Caki2 (cell line): Measurements from ENCODE around the gene GGA1. TPM values are rescaled to one million over a fixed set of nuclear protein-coding genes. Genes with fewer than 3 reads are reported as not detected.
A peak's percentile ranks its signal among the peaks of the same experiment; 100 is the strongest.
"Not testable (repeated sequence)": the region's sequence is repeated elsewhere in the genome, so short reads cannot be mapped to it uniquely, and the experiment has no call there.

ENCODE experiments used
- DNase-seq: peaks from one replicate; pipeline ENCODE4 v3.0.0-alpha.2; 2015; ENCODE audit warnings: low read depth
- in situ Hi-C: cut with HindIII; loops from 2 replicates; pipeline ENCODE4 v1.10.0; 2016; ENCODE audit warnings: low sequenced_read_pairs, low pct_unique_long_range_greater_than_20kb, mixed read lengths
- total RNA-seq: library from RNA; depleted of rRNA; stranded (reverse); fragments of >200 nt; shearing (Covaris generic); gene quantifications from 2 replicates; pipeline ENCODE4 v1.2.3, GENCODE V29; 2014; ENCODE audit warnings: low replicate concordance

The GGA1 gene
- total RNA-seq, 1 experiment from 2014 or later, result 43.4 TPM

GRCh38 chr22:37604074-37604473 lies 4.6 kb upstream of the GGA1 start:
- no peak for DNase-seq
- in situ Hi-C loops, result no loop called here

DNA sequence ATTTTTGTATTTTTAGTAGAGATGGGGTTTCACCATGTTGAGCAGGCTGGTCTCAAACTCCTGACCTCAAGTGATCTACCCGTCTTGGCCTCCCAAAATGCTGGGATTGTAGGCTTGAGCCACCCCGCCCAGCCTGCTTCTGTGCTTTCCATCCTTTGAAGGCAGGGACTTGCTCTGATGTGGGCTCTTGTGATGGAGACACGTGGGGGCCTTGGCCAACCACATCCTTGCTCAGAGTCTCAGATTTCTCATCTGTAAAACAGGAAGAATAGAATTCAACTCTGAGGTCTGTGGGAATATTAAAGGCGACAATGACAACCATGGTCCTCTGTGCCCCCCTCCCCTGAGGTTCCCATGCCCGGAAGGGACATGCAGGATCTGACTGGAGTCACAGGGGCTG lies 3.8 kb upstream of the GGA1 start:
- in situ Hi-C loops, result no loop called here
- DNase-seq, result no peak

- in situ Hi-C loops, result no loop called here
Measured at GRCh38 chr22:37607010-37607934, 1.4 kb upstream of the GGA1 start.

DNA sequence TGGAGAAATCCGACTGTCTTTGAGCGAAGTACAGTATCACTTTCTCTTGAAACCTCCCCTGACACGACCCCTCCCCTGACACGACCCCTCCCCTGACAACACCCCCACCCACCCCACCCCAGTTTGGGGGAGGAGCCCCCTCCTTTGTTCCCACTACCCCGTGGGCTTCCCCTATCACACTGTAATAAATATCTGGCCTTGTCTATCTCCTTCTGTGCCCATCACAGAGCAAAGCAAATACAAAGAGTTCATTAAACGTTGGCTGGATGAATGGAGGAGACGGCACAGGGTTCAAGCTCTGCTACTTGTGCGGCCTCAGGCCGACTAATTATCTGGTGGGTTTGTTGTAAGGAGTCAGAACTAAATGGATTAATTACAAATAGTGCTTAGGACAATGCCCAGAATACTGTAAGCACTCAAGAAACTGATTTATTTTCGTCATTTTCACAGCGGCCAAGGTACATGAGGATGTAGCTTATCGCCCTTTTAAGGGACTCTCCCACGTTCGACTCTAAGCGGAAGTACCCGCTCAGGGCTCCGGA lies 628 bp upstream of the GGA1 start:
- no peak for DNase-seq
- in situ Hi-C loops, result no loop called here

More at GRCh38 chr22:37607010-37607934, 1.4 kb upstream of the GGA1 start:
- peak; percentile 83 for DNase-seq

GRCh38 chr22:37609240-37610152 lies 862 bp downstream of the GGA1 start:
- in situ Hi-C loops, result no loop called here
- no peak for DNase-seq

DNA sequence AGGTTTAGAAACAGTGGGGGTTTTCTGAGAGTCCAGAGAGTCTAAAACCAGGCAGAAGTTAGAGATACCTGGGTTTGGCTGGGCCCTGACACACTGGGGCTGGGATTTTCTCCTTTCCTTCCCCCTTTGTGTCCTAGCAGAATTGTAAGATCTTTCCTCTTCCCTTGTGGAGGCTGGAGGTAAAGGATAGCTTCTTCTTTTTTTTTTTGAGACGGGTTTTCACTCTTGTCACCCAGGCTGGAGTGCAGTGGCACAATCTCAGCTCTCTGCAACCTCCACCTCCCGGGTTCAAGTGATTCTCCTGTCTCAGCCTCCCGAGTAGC lies 1.5 kb downstream of the GGA1 start:
- DNase-seq, in situ Hi-C loops: not testable (repeated sequence)

DNA sequence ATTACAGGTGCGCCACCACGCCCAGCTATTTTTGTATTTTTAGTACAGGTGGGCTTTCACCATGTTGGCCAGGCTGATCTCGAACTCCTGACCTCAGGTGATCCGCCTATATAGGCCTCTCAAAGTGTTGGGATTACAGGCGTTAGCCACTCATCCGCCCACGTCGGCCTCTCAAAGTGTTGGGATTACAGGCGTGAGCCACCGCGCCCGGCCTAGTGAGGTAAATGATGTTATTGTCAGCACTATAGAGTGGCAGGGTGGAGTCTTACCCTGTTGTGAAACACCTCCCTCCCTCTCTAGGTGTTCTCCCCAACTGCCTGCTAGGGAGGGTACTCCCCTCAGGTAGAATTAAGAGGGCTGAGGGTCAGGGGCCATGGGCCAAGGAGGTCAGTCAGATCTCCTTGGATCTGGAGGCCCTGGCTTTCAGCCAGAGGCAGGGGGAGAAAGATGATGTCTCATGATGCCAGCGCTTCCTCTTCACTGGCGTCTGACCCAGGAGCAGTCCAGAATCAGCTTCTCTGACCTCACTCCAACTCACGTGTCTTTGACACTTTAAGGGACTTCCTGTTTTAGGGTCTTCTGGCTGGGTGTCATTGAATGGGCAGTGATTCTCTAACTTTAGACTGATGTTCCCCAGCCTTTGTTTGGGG lies 2.0 kb downstream of the GGA1 start:
- no peak for DNase-seq
- in situ Hi-C loops, result no loop called here

- in situ Hi-C loops, result no loop called here
- no peak for DNase-seq
Measured at GRCh38 chr22:37611207-37611606, 2.6 kb downstream of the GGA1 start.

- in situ Hi-C loops, result no loop called here
- DNase-seq, result peak; percentile 49
Measured at GRCh38 chr22:37616201-37617083, 7.8 kb downstream of the GGA1 start.

DNA sequence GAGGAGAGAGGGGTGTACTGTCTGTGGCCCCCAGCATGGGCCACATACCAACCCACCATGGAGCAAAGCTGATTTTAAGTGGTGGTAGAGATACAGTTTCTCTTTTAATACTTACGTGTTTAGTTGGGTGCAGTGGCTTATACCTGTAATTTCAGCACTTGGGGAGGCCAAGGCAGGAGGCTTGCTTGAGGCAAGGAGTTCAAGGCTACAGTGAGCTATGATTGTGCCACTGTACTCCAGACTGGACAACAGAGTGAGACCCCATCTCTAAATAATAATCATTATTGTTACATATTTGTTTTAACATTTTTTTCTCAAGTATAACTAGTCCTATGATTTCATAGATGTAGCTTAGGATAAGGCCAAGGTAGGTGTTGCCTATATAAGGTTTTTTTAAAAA lies 8.8 kb downstream of the GGA1 start:
- DNase-seq, result no peak

DNA sequence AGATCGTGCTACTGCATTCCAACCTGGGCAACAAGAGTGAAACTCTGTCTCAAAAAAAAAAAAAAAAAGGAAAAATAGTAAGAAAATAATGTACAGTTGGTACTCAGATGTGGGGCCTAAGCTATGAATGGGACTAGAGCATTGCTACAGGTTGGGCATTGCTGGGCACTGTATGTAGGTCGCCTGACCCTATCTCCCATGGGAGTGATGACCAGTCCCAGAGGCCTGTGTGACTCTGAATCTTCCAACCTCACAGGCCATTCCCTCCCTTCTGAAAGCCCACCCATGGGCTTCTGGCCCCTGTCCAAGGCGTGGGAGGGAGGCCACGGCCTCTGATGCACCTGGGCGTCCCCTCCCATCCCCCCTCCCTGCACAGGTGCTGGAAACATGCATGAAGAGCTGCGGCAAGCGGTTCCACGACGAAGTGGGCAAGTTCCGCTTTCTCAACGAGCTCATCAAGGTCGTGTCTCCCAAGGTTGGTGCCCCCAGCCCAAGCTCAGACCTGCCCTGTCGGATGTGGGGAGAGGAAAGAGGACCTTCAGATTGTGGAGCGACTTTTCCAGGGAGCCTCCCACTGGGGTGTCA lies 9.5 kb downstream of the GGA1 start:
- in situ Hi-C loops, result no loop called here
- no peak for DNase-seq

More for the DNA sequence above, 8.8 kb downstream of the GGA1 start:
- in situ Hi-C loops, result no loop called here

DNA sequence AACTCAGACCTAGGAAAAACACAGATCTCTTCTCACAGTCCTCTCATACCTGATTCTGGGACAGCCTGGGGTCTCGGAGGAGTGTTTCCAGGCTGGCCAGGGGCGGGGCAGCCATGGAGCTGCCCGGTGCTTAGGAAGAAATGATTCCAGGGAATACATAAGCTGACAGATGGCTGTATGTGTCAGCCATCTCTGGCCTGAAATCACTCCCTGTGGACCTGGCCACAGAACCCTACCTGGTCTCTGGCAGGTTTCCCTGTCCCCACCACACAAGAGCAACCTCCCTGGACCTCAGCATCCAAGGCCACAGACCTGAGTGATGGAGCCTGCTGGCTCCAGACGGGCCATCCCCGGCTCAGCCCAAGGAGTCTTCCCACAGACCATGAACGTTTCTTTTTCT lies 10.0 kb downstream of the GGA1 start:
- DNase-seq, result no peak
- in situ Hi-C loops, result no loop called here

- in situ Hi-C loops, result no loop called here
- no peak for DNase-seq
Measured at GRCh38 chr22:37619991-37620390, 11.4 kb downstream of the GGA1 start.

DNA sequence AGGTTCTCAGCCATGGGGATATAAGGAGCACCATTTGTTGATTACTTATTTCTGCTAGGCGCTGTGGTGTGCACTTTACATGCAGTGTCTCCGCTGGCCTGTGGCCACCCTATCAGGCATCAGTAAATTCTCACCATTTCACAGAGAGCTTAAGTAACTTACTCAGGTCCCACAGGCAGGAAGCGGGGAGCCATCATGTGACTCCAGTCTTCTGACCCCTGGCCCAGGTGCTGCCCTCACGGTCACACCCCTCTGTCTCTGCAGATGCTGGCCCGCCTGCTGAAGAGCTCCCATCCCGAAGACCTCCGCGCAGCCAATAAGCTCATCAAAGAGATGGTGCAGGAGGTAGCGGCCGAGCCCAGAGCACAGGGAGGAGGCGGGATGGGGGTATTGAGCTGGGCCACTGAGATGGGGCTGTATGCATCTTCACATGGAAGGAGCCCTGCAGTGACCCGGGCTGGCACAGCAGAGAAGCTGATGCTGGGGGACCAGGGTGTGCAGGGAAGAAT lies 12.8 kb downstream of the GGA1 start:
- in situ Hi-C loops, result no loop called here
- DNase-seq, result no peak

GRCh38 chr22:37623075-37624016 lies 14.7 kb downstream of the GGA1 start:
- DNase-seq, result peak; percentile 45
- in situ Hi-C loops, result no loop called here

GRCh38 chr22:37624017-37624365 lies 15.4 kb downstream of the GGA1 start:
- in situ Hi-C loops, result no loop called here

More at GRCh38 chr22:37624017-37624365, 15.4 kb downstream of the GGA1 start:
- no peak for DNase-seq
